ENCODE measurements around the gene LMTK2. TPM values are rescaled to one million over a fixed set of nuclear protein-coding genes. Genes with fewer than 3 reads are reported as not detected.

LMTK2 gene
- total RNA-seq = 10 to 100 TPM; 10.4 to 14.4 (median 12.3) TPM

DNA sequence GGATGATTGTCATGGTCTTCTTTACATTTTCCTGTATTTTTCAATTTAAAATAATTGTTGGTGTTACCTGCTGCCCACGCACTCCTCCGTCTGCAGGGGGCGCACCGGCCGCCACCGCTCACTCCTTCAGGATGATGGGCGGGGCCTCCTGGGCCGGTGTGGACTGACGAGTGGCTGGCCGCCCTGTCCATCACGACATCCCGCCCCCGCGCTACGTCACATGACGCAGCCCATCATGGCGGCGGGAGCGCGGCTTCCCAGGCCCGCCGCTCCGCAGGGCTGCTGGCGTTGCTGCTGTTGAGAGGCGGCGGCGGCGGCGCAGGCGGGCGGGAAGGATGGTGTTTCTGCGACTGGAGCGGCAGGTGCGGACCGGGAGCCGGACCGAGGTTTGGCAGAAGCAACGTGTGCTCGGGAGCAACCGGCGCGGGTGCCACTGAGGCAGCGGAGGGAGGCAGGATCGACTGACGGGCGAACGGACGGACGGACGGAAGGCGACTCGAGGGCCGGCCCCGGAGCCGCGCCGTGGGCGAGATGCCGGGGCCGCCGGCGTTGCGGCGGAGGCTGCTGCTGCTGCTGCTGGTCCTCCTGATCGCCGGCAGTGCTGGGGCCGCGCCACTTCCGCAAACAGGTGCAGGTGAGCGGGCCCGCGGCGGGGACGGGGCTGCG is at the start of gene LMTK2:
Gene LMTK2, plus strand, starts transcription at position 216 of the 666 bp plus-strand sequence. Its CDS starts 316 bp downstream, at position 532.
- peak within 1 kb of the TSS; percentile 51 to 90 (median 76) for H3K27ac ChIP-seq
- TF ChIP-seq POLR2A (IDR thresholded peaks at IDR 0.05) (peak; percentile 67 to 92), EP300 (IDR thresholded peaks at IDR 0.05) (peak; percentile 57 to 98)
- TF ChIP-seq, protein P1, sequence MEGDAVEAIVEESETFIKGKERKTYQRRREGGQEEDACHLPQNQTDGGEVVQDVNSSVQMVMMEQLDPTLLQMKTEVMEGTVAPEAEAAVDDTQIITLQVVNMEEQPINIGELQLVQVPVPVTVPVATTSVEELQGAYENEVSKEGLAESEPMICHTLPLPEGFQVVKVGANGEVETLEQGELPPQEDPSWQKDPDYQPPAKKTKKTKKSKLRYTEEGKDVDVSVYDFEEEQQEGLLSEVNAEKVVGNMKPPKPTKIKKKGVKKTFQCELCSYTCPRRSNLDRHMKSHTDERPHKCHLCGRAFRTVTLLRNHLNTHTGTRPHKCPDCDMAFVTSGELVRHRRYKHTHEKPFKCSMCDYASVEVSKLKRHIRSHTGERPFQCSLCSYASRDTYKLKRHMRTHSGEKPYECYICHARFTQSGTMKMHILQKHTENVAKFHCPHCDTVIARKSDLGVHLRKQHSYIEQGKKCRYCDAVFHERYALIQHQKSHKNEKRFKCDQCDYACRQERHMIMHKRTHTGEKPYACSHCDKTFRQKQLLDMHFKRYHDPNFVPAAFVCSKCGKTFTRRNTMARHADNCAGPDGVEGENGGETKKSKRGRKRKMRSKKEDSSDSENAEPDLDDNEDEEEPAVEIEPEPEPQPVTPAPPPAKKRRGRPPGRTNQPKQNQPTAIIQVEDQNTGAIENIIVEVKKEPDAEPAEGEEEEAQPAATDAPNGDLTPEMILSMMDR (IDR thresholded peaks at IDR 0.05) = peak; percentile 90 to 97 (median 94)
- H3K36me3 ChIP-seq = no peaks in the 10 kb centered on the region
- peaks cover 0 to 34% (median 10%) of the 10 kb centered on the region in 4 donors for H3K4me1 ChIP-seq
- 0 to 1% methylated on average over 46 to 50 of the region's 75 CpGs for WGBS, 2 donors
- peaks cover 0 to 7% (median 0%) of the 10 kb centered on the region in 4 donors for H3K9me3 ChIP-seq
- no peaks in the 10 kb centered on the region for H3K27me3 ChIP-seq
- DNase-seq (ENCODE audit: low spot score in 2 of 2) = peak; percentile 97 to 98
- peak within 1 kb of the TSS; percentile 53 to 99 (median 92) for H3K4me3 ChIP-seq

DNA sequence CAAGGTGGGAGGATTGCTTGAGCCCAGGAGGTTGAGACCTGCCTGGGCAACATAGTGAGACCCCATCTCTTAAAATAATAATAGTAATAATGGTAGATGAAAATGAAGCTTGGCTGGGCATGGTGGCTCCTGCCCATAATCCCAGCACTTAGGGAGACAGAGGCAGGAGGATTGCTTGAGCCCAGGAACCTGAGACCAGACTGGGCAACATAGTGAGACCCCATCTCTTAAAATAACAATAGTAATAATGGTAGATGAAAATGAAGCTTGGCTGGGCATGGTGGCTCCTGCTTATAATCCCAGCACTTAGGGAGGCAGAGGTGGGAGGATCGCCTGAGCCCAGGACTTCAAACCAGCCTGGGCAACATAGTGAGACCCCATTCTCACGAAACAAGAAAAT is 49.5 kb upstream of the LMTK2 start:
- WGBS, 2 donors = 89 to 93% methylated on average over 2 of the region's 2 CpGs
- H3K27me3 ChIP-seq = peaks cover 0 to 9% of the 10 kb centered on the region in 2 donors
- no peaks in the 10 kb centered on the region for H3K9me3 ChIP-seq
- no peak overlapping the region for H3K4me3 ChIP-seq
- no peak for TF ChIP-seq EP300 (IDR thresholded peaks at IDR 0.05)
- TF ChIP-seq POLR2A (IDR thresholded peaks at IDR 0.05) = no peak
- TF ChIP-seq, protein P1 (IDR thresholded peaks at IDR 0.05) = no peak
- no peaks in the 10 kb centered on the region for H3K36me3 ChIP-seq
- no peak for DNase-seq (ENCODE audit: low spot score in 2 of 2)
- H3K4me1 ChIP-seq = no peaks in the 10 kb centered on the region
- no peak overlapping the region for H3K27ac ChIP-seq

DNA sequence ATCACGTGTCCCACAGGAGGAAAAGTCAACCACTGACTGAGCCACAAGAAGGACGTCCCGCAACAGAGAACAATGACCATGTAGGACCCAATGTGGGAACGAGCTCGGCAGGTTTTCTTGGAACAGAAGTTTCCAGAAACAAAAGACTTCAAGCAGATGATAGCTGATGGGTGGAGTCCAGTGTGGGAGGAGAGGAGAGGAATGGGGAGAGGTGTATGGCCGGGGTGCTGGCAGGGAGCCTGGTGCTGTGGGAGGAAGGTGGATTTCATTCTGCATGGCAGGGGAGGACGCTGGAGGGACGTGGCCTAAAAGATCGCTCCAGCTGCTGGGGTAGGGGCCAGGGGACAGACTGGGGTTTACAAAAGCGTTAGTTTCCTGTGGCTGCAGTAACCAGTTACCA is 48.5 kb upstream of the LMTK2 start:
- DNase-seq (ENCODE audit: low spot score in 2 of 2) = no peak
- H3K9me3 ChIP-seq = peaks cover 0 to 7% (median 0%) of the 10 kb centered on the region in 4 donors
- 68 to 70% methylated on average over 10 of the region's 10 CpGs for WGBS, 2 donors
- peaks cover 0 to 9% of the 10 kb centered on the region in 2 donors for H3K27me3 ChIP-seq
- H3K4me1 ChIP-seq = no peaks in the 10 kb centered on the region
- H3K4me3 ChIP-seq = no peak overlapping the region
- H3K27ac ChIP-seq = no peak overlapping the region
- no peaks in the 10 kb centered on the region for H3K36me3 ChIP-seq
- TF ChIP-seq POLR2A (IDR thresholded peaks at IDR 0.05) (no peak), EP300 (IDR thresholded peaks at IDR 0.05) (no peak)
- TF ChIP-seq, protein P1 (IDR thresholded peaks at IDR 0.05) = no peak

DNA sequence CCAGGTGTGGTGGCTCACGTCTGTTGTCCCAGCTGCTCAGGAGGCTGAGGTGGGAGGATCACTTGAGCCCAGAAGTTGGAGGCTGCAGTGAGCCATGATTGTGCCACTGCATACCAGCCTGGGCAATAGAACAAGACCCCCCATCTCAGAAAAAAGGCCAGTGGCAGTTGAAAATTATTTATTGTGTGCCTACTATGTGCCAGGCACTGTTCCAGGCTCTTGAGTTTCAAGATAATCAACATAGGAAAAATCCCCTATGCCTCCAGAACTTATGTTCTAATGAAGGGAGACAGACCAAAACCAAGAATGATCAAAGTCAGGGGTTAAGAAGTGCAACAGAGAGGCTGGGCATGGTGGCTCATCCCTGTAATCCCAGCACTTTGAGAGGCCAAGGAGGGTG is 42.4 kb upstream of the LMTK2 start:
- peaks cover 0 to 21% (median 0%) of the 10 kb centered on the region in 4 donors for H3K9me3 ChIP-seq
- H3K4me3 ChIP-seq = no peak overlapping the region
- TF ChIP-seq EP300 (IDR thresholded peaks at IDR 0.05) = no peak
- no peak for TF ChIP-seq POLR2A (IDR thresholded peaks at IDR 0.05)
- TF ChIP-seq, protein P1 (IDR thresholded peaks at IDR 0.05) = no peak
- H3K4me1 ChIP-seq = no peaks in the 10 kb centered on the region
- no peaks in the 10 kb centered on the region for H3K27me3 ChIP-seq
- H3K27ac ChIP-seq = no peak overlapping the region
- WGBS, 2 donors = 95 to 100% methylated on average over 1 of the region's 1 CpG
- no peak for DNase-seq (ENCODE audit: low spot score in 2 of 2)
- no peaks in the 10 kb centered on the region for H3K36me3 ChIP-seq

DNA sequence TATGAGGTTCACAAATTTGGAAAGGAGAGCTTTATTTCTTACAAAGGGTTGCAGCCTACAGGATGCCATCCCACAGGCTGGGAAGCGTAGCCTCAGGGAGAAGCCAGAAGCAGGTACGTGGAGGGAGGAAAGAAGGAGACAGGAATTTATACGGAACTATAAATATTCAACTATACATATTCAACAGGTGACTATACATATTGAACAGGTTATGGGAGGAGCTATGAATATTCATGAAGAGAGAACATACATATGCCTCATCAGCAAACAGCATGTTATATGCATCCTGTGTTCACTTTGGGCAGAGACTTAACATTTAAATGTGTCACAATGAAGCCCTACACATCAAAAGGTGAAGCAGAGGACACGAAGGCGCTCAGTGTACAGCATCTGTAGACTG is 40.5 kb upstream of the LMTK2 start:
- H3K4me3 ChIP-seq = no peak overlapping the region
- no peak overlapping the region for H3K27ac ChIP-seq
- H3K9me3 ChIP-seq = peaks cover 0 to 21% (median 0%) of the 10 kb centered on the region in 4 donors
- H3K4me1 ChIP-seq = no peaks in the 10 kb centered on the region
- H3K36me3 ChIP-seq = no peaks in the 10 kb centered on the region
- DNase-seq (ENCODE audit: low spot score in 2 of 2) = no peak
- 71 to 73% methylated on average over 5 of the region's 5 CpGs for WGBS, 2 donors
- no peak for TF ChIP-seq POLR2A (IDR thresholded peaks at IDR 0.05)
- no peaks in the 10 kb centered on the region for H3K27me3 ChIP-seq
